H9 (cell line): Measurements from ENCODE around the gene KRTAP10-3. TPM values are rescaled to one million over a fixed set of nuclear protein-coding genes. Genes with fewer than 3 reads are reported as not detected.

Experiments
- DNase-seq: peaks from one replicate; pipeline ENCODE4 v3.0.0-alpha.2; 2017
- H2AFZ ChIP-seq: one replicate; pipeline ENCODE4 v1.6.1; 2013; ENCODE audit warnings: mild to moderate bottlenecking, low read length, control low read depth, moderate library complexity
- H2AK5ac ChIP-seq: 2 replicates; pipeline ENCODE4 v1.6.1; 2013; ENCODE audit warnings: low read length, control low read depth, mixed read lengths; ENCODE audit not compliant: insufficient read length
- H2BK120ac ChIP-seq: one replicate; pipeline ENCODE4 v1.6.1; 2013; ENCODE audit warnings: low read depth, mild to moderate bottlenecking, low read length, control low read depth, inconsistent platforms; ENCODE audit not compliant: poor library complexity, severe bottlenecking
- H2BK12ac ChIP-seq: 2 replicates; pipeline ENCODE4 v1.6.1; 2013; ENCODE audit warnings: low read length, control low read depth, mixed read lengths, low read depth; ENCODE audit not compliant: insufficient read length
- H2BK15ac ChIP-seq: 2 replicates; pipeline ENCODE4 v1.6.1; 2013; ENCODE audit warnings: low read depth, low read length, control low read depth
- H2BK20ac ChIP-seq: one replicate; pipeline ENCODE4 v1.6.1; 2013; ENCODE audit warnings: low read depth, mild to moderate bottlenecking, low read length, control low read depth, inconsistent platforms; ENCODE audit not compliant: poor library complexity, severe bottlenecking
- H2BK5ac ChIP-seq: 2 replicates; pipeline ENCODE4 v1.6.1; 2013; ENCODE audit warnings: low read length, control low read depth, mixed read lengths; ENCODE audit not compliant: insufficient read length
- H3K14ac ChIP-seq: 2 replicates; pipeline ENCODE4 v1.6.1; 2013; ENCODE audit warnings: low read length, control low read depth; ENCODE audit not compliant: insufficient read depth
- H3K18ac ChIP-seq: 2 replicates; pipeline ENCODE4 v1.6.1; 2013; ENCODE audit warnings: low read depth, mild to moderate bottlenecking, mixed read lengths, low read length, control low read depth; ENCODE audit not compliant: insufficient read length
- H3K23ac ChIP-seq: 2 replicates; pipeline ENCODE4 v1.6.1; 2013; ENCODE audit warnings: low read length, control low read depth, mixed read lengths, low read depth; ENCODE audit not compliant: insufficient read length
- H3K23me2 ChIP-seq: 2 replicates; pipeline ENCODE4 v1.6.1; 2013; ENCODE audit warnings: low read depth, mild to moderate bottlenecking, mixed read lengths, low read length, control low read depth; ENCODE audit not compliant: insufficient read length, poor library complexity, severe bottlenecking
- H3K27ac ChIP-seq: 2 replicates; pipeline ENCODE4 v1.5.1; 2013; ENCODE audit warnings: low read length, control low read depth, mixed read lengths, low read depth; ENCODE audit not compliant: insufficient read length
- H3K27me3 ChIP-seq: 2 replicates; pipeline ENCODE4 v1.6.1; 2013; ENCODE audit warnings: low read length, control low read depth, inconsistent platforms; ENCODE audit not compliant: insufficient read depth
- H3K4ac ChIP-seq: 2 replicates; pipeline ENCODE4 v1.6.1; 2013; ENCODE audit warnings: low read depth, mild to moderate bottlenecking, control low read depth, inconsistent platforms, low read length, moderate library complexity
- H3K4me1 ChIP-seq: 2 replicates; pipeline ENCODE4 v1.6.1; 2013; ENCODE audit warnings: low read length, control low read depth, inconsistent platforms; ENCODE audit not compliant: insufficient read depth
- H3K4me2 ChIP-seq: 2 replicates; pipeline ENCODE4 v1.6.1; 2013; ENCODE audit warnings: low read length, control low read depth, mixed read lengths; ENCODE audit not compliant: insufficient read length, insufficient read depth
- H3K56ac ChIP-seq: 2 replicates; pipeline ENCODE4 v1.6.1; 2013; ENCODE audit warnings: low read depth, mild to moderate bottlenecking, mixed read lengths, low read length, control low read depth; ENCODE audit not compliant: insufficient read length
- H3K79me1 ChIP-seq: 2 replicates; pipeline ENCODE4 v1.6.1; 2013; ENCODE audit warnings: low read depth, mild to moderate bottlenecking, moderate library complexity, low read length, control low read depth, inconsistent platforms; ENCODE audit not compliant: insufficient read depth, poor library complexity, severe bottlenecking
- H3K79me2 ChIP-seq: 2 replicates; pipeline ENCODE4 v1.6.1; 2013; ENCODE audit warnings: low read length, control low read depth, inconsistent platforms; ENCODE audit not compliant: insufficient read depth
- H3K9ac ChIP-seq: 2 replicates; pipeline ENCODE4 v1.6.1; 2013; ENCODE audit warnings: low read length, control low read depth, mixed read lengths; ENCODE audit not compliant: insufficient read length; ENCODE audit errors: extremely low read depth
- H3K9me3 ChIP-seq: one replicate; pipeline ENCODE4 v1.6.1; 2013; ENCODE audit warnings: low read depth, low read length, inconsistent platforms; ENCODE audit not compliant: control insufficient read depth
- H3T11ph ChIP-seq: one replicate; pipeline ENCODE4 v1.6.1; 2013; ENCODE audit warnings: mild to moderate bottlenecking, low read length, control low read depth, inconsistent platforms
- H4K20me1 ChIP-seq: one replicate; pipeline ENCODE4 v1.6.1; 2013; ENCODE audit not compliant: control insufficient read depth, insufficient read length, insufficient read depth
- H4K5ac ChIP-seq: 2 replicates; pipeline ENCODE4 v1.6.1; 2013; ENCODE audit warnings: low read depth, mild to moderate bottlenecking, mixed read lengths, low read length, control low read depth; ENCODE audit not compliant: insufficient read length
- H4K8ac ChIP-seq: replicated peaks from 2 replicates; pipeline ENCODE4 v1.6.1; 2013; ENCODE audit warnings: low read length, control low read depth, mixed read lengths, low read depth; ENCODE audit not compliant: insufficient read length
- H4K91ac ChIP-seq: 2 replicates; pipeline ENCODE4 v1.6.1; 2013; ENCODE audit warnings: low read depth, mild to moderate bottlenecking, moderate library complexity, mixed read lengths, low read length, control low read depth; ENCODE audit not compliant: insufficient read length
- H3K27ac Mint-ChIP-seq, 3 experiments: 2 replicates in 2 of 3; 3 replicates in 1 of 3; pipeline ENCODE4 v1.8.0; 2020 to 2021; ENCODE audit warnings: mixed read lengths in 3 of 3, mild to moderate bottlenecking in 1 of 3, moderate library complexity in 1 of 3
- H3K27me3 Mint-ChIP-seq: 2 replicates; pipeline ENCODE4 v1.8.0; 2021; ENCODE audit warnings: low read depth, mild to moderate bottlenecking, moderate library complexity, mixed read lengths
- H3K36me3 Mint-ChIP-seq, 3 experiments: 2 replicates in 2 of 3; 3 replicates in 1 of 3; pipeline ENCODE4 v1.8.0; 2020 to 2021; ENCODE audit warnings: low read depth in 3 of 3, mixed read lengths in 3 of 3; ENCODE audit not compliant: insufficient read depth in 1 of 3
- H3K4me1 Mint-ChIP-seq, 2 experiments: 2 replicates each; pipeline ENCODE4 v1.8.0; 2020; ENCODE audit warnings: mixed read lengths in 2 of 2
- H3K4me3 Mint-ChIP-seq, 2 experiments: 2 replicates in 1 of 2; 3 replicates in 1 of 2; pipeline ENCODE4 v1.8.0; 2020 to 2021; ENCODE audit warnings: mild to moderate bottlenecking in 2 of 2, mixed read lengths in 2 of 2, moderate library complexity in 1 of 2
- H3K9me3 Mint-ChIP-seq, 2 experiments: 2 replicates in 1 of 2; 3 replicates in 1 of 2; pipeline ENCODE4 v1.8.0; 2020; ENCODE audit warnings: mild to moderate bottlenecking in 2 of 2, mixed read lengths in 2 of 2, moderate library complexity in 1 of 2
- WGBS: extraction: QIAGEN DNeasy Blood & Tissue Kit; methylation state at CpG from one replicate; pipeline ENCODE4 v1.1.7; 2013; ENCODE audit warnings: missing lambda C conversion rate, low lambda C conversion rate, mixed read lengths; ENCODE audit not compliant: insufficient read length; ENCODE audit errors: extremely low coverage; 5-methylcytosine and 5-hydroxymethylcytosine counted together
- total RNA-seq: library from RNA; stranded (reverse); gene quantifications from 2 replicates; pipeline ENCODE4 v1.2.1, GENCODE V29; 2021
- TF ChIP-seq, protein P1 (sequence below): fragments of 200-600 bp; sonication (generic); conservative IDR thresholded peaks from 3 replicates; pipeline ENCODE4 v1.8.0; 2021; ENCODE audit warnings: antibody characterized with exemption, mild to moderate bottlenecking

The KRTAP10-3 gene
- total RNA-seq, 1 experiment from 2014 or later, result not detected

DNA sequence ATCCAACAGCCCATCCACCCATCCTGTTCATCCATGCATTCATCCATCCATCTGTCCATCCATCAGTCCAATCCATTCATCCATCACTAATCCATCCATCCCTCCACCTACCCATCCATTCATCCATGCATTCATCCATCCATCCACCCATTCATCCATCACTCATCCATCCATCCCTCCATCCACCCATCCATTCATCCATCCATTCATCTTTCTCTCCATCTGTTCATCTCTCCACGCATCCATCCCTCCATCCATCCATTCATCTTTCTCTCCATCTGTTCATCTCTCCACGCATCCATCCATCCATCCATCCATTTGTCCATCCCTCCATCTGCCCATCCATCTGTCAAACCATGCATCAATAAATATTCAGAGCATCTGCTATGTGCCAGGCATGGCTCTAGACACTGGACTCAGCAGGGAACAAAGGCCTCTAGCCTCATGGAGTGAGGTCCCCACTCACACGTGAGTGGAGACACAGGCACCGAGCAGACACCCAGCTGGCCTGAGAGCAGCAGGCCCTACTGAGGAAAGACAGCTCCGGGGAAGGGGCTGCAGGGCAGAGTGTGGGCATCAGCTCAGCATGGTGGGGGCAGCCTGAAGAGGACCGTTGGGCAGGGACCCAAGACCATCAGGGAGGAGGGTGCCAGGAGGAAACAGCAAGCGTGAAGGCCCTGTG, 28.2 kb downstream of the KRTAP10-3 start:
- Mint-ChIP-seq H3K27me3 (peaks cover 7% of the 10 kb centered on the region), H3K4me1 (peaks cover 2 to 8% of the 10 kb centered on the region in 2 experiments; a peak in 3 of 4 replicates), H3K27ac (no peak overlapping the region), H3K9me3 (peaks cover 0 to 5% of the 10 kb centered on the region in 2 experiments; a peak in 2 of 5 replicates), H3K36me3 (peaks cover 0 to 5% (median 0%) of the 10 kb centered on the region in 3 experiments; a peak in 1 of 7 replicates), H3K4me3 (no peak overlapping the region)
- H3K23ac ChIP-seq, result no peak overlapping the region
- no peak overlapping the region for H2BK20ac ChIP-seq
- H2BK15ac ChIP-seq, result no peak overlapping the region
- H2AK5ac ChIP-seq, result no peak overlapping the region
- no peaks in the 10 kb centered on the region for H3K79me2 ChIP-seq
- no peak overlapping the region for H2AFZ ChIP-seq
- no peaks in the 10 kb centered on the region for H3K23me2 ChIP-seq
- H3K9me3 ChIP-seq, result no peaks in the 10 kb centered on the region
- no peak overlapping the region for H2BK120ac ChIP-seq
- WGBS, result 100% methylated on average over 1 of the region's 7 CpGs
- H4K91ac ChIP-seq, result no peak overlapping the region
- H2BK5ac ChIP-seq, result no peak overlapping the region
- no peaks in the 10 kb centered on the region; the same call in 1 of the 2 replicates for H3K4me1 ChIP-seq
- H3K56ac ChIP-seq, result no peak overlapping the region
- no peak overlapping the region for H3K9ac ChIP-seq
- no peak overlapping the region for H3K14ac ChIP-seq
- no peak overlapping the region for H4K5ac ChIP-seq
- no peaks in the 10 kb centered on the region for H3K79me1 ChIP-seq
- H3K4ac ChIP-seq, result no peak overlapping the region
- H3K18ac ChIP-seq, result no peak overlapping the region
- no peak overlapping the region for H3K27ac ChIP-seq
- TF ChIP-seq, protein P1, sequence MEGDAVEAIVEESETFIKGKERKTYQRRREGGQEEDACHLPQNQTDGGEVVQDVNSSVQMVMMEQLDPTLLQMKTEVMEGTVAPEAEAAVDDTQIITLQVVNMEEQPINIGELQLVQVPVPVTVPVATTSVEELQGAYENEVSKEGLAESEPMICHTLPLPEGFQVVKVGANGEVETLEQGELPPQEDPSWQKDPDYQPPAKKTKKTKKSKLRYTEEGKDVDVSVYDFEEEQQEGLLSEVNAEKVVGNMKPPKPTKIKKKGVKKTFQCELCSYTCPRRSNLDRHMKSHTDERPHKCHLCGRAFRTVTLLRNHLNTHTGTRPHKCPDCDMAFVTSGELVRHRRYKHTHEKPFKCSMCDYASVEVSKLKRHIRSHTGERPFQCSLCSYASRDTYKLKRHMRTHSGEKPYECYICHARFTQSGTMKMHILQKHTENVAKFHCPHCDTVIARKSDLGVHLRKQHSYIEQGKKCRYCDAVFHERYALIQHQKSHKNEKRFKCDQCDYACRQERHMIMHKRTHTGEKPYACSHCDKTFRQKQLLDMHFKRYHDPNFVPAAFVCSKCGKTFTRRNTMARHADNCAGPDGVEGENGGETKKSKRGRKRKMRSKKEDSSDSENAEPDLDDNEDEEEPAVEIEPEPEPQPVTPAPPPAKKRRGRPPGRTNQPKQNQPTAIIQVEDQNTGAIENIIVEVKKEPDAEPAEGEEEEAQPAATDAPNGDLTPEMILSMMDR, result no peak
- no peak overlapping the region for H3K4me2 ChIP-seq
- no peak overlapping the region for H4K8ac ChIP-seq
- no peaks in the 10 kb centered on the region for H3K27me3 ChIP-seq
- no peaks in the 10 kb centered on the region for H4K20me1 ChIP-seq
- no peak overlapping the region for H2BK12ac ChIP-seq
- no peak overlapping the region for H3T11ph ChIP-seq
- no peak for DNase-seq
